ENCODE data around the gene SYNGR3.
A peak's percentile ranks its signal among the peaks of the same experiment; 100 is the strongest.
"Not testable (repeated sequence)": the region's sequence is repeated elsewhere in the genome, so short reads cannot be mapped to it uniquely, and the experiment has no call there.

SYNGR3 gene

GRCh38 chr16:2008009-2008526 is 18.3 kb downstream of the SYNGR3 start:
- no peak for DNase-seq (ENCODE audit: low read depth)
- H3K4me3 ChIP-seq (ENCODE audit: low read depth, low read length) = peak overlapping the region; percentile 83
- TF ChIP-seq, protein P1, sequence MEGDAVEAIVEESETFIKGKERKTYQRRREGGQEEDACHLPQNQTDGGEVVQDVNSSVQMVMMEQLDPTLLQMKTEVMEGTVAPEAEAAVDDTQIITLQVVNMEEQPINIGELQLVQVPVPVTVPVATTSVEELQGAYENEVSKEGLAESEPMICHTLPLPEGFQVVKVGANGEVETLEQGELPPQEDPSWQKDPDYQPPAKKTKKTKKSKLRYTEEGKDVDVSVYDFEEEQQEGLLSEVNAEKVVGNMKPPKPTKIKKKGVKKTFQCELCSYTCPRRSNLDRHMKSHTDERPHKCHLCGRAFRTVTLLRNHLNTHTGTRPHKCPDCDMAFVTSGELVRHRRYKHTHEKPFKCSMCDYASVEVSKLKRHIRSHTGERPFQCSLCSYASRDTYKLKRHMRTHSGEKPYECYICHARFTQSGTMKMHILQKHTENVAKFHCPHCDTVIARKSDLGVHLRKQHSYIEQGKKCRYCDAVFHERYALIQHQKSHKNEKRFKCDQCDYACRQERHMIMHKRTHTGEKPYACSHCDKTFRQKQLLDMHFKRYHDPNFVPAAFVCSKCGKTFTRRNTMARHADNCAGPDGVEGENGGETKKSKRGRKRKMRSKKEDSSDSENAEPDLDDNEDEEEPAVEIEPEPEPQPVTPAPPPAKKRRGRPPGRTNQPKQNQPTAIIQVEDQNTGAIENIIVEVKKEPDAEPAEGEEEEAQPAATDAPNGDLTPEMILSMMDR (IDR thresholded peaks at IDR 0.05; ENCODE audit: low read depth, low read length, missing control alignments) = no peak

- peak overlapping the region; percentile 83 for H3K4me3 ChIP-seq (ENCODE audit: low read depth, low read length)
- DNase-seq (ENCODE audit: low read depth) = no peak
- TF ChIP-seq, protein P1 (IDR thresholded peaks at IDR 0.05; ENCODE audit: low read depth, low read length, missing control alignments) = no peak
Measured at GRCh38 chr16:2008631-2009163, 18.9 kb downstream of the SYNGR3 start.

DNA sequence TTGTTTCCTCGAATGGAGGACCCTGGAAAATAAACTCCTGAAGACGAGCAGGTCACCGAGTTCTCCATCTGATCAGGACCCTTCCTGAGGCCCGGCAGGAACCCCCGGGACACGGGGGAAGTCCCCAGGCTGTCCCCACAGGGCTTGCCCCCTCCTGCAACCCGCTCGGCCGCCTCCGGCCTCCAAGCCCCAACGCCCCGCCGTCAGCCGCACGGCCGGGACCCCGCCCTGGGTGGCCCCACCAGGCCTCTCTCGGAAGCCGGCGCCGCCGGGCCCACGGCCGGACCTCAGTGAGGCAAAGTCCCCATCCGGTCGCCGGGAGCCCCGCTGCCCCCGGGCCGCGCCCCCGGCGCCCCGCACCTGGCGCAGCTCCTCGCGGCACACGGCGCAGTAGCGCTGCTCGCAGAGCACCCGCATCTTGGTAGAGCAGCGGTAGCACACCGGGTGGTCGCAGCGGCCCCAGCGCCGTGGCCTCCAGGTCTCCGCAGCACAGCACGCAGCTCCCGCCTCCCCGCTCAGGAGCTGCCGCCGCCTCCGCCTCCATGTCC is 19.5 kb downstream of the SYNGR3 start:
- peak overlapping the region; percentile 83 for H3K4me3 ChIP-seq (ENCODE audit: low read depth, low read length)
- TF ChIP-seq, protein P1 (IDR thresholded peaks at IDR 0.05; ENCODE audit: low read depth, low read length, missing control alignments) = no peak
- DNase-seq (ENCODE audit: low read depth) = no peak

GRCh38 chr16:2009791-2010510 is 20.2 kb downstream of the SYNGR3 start, which contains the start of gene ZNF598:
Gene ZNF598 (minus strand): TSS chr16:2009821.
- TF ChIP-seq, protein P1 (IDR thresholded peaks at IDR 0.05; ENCODE audit: low read depth, low read length, missing control alignments) = no peak
- H3K4me3 ChIP-seq (ENCODE audit: low read depth, low read length) = peak within 1 kb of the TSS; percentile 83
- DNase-seq (ENCODE audit: low read depth) = no peak

DNA sequence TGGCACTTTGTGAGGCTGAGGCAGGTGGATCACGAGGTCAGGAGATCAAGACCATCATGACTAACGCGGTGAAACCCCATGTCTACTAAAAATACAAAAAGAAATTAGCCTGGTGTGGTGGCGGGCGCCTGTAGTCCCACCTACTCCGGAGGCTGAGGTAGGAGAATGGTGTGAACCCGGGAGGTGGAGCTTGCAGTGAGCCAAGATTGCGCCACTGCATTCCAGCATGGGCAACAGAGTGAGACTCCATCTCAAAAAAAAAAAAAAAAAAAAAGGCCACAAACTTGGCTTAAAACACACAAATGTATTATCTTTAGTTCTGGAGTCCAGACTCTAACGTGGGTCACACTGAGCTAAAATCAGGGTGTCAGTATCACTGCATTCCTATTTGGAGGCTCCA is 22.0 kb downstream of the SYNGR3 start:
- DNase-seq (ENCODE audit: low read depth); H3K4me3 ChIP-seq (ENCODE audit: low read depth, low read length): not testable (repeated sequence)

DNA sequence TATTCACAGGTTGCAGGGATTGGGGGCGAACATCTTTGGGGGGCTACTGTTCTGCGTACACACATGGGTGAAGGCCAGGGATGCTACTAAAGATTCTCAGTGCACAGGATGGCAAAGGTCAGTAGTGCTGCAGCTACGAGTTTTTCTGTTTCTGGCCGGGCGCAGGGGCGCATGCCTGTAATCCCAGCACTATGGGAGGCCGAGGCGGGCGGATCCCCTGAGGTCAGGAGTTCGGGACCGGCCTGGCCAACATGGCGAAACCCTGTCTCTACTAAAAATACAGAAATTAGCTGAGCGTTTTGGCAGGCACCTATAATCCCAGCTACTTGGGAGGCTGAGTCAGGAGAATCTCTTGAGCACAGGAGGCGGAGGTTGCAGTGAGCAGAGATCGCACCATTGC is 23.8 kb downstream of the SYNGR3 start:
- TF ChIP-seq, protein P1 (IDR thresholded peaks at IDR 0.05; ENCODE audit: low read depth, low read length, missing control alignments) = no peak
- no peak overlapping the region for H3K4me3 ChIP-seq (ENCODE audit: low read depth, low read length)
- no peak for DNase-seq (ENCODE audit: low read depth)

DNA sequence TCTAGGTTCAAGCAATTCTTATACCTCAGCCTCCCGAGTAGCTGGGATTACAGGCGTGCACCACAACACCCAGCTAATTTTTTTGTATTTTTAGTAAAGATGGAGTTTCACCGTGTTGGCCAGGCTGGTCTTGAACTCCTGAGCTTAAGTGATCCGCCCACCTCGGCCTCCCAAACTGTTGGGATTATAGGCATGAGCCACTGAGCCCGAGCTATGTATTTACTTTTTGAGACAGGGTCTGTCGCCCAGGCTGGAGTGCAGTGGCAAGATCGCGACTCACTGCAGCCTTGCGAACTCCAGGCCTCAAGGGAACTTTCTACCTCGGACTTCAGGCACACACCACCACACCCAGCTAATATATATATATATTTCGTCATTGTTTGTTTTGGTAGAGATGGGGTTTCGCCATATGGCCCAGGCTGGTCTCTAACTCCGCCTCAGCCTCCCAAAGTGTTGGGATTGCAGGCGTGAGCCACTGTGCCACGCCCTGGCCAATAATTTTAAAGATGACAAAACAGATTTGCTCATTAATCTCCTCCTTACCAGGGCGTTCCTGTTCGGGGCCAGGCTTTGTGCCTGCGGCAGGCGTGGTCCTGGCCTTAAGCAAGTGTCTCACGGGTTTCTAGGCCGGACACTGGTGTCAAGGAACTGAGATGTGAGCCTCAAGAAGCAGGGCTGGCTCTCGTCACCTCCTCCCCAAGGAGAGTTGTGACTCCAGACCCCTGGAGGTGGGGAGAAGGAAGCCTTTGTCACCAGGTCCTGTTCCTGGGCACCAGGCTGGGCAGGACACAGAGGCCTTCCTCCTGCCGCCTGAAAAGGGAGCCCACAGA is 25.6 kb downstream of the SYNGR3 start:
- no peak for DNase-seq (ENCODE audit: low read depth)
- TF ChIP-seq, protein P1 (IDR thresholded peaks at IDR 0.05; ENCODE audit: low read depth, low read length, missing control alignments) = no peak
- H3K4me3 ChIP-seq (ENCODE audit: low read depth, low read length) = no peak overlapping the region
